HEK293 (cell line): ENCODE results near the gene NAA35.

Source experiments
- CTCF ChIP-seq: fragments of 450-650 bp; formaldehyde crosslinking; IDR thresholded peaks from 2 replicates; pipeline ENCODE4 v1.5.1; 2016; ENCODE audit warnings: missing biosample characterization, missing genetic modification characterization
- MYNN ChIP-seq: fragments of 450-650 bp; formaldehyde crosslinking; IDR thresholded peaks from 2 replicates; pipeline ENCODE4 v1.5.1; 2016; ENCODE audit warnings: missing biosample characterization, missing genetic modification characterization, borderline replicate concordance
- ZBTB7A ChIP-seq: fragments of 450-650 bp; formaldehyde crosslinking; IDR thresholded peaks from 2 replicates; pipeline ENCODE4 v1.5.1; 2016; ENCODE audit warnings: low read depth, missing biosample characterization, missing genetic modification characterization

- TF ChIP-seq MYNN (tag by site-specific recombination): no peak
- TF ChIP-seq CTCF: no peak
- TF ChIP-seq ZBTB7A (tag by site-specific recombination): no peak
Observed at GRCh38 chr9:85909390-85909789, 31.6 kb upstream of the NAA35 start.
